Fibroblast of pulmonary artery (primary cell): ENCODE results near the gene TP53TG3D.
"Not testable (repeated sequence)": the region's sequence is repeated elsewhere in the genome, so short reads cannot be mapped to it uniquely, and the experiment has no call there.

Experiments used
- DNase-seq: peaks from one replicate; pipeline ENCODE4 v3.0.0-alpha.2; 2010; ENCODE audit warnings: low read depth
- H3K4me3 ChIP-seq: replicated peaks from 2 replicates; pipeline ENCODE4 v1.5.1; 2011; ENCODE audit warnings: low read depth, mild to moderate bottlenecking, control low read depth, low read length, moderate library complexity

Gene TP53TG3D, protein sequence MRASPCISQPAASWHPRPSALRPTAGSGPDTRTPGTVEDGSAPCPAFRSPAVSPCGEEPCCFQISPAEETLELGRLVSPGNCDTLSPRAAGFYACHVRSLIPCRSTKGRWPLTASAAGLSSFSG

DNA sequence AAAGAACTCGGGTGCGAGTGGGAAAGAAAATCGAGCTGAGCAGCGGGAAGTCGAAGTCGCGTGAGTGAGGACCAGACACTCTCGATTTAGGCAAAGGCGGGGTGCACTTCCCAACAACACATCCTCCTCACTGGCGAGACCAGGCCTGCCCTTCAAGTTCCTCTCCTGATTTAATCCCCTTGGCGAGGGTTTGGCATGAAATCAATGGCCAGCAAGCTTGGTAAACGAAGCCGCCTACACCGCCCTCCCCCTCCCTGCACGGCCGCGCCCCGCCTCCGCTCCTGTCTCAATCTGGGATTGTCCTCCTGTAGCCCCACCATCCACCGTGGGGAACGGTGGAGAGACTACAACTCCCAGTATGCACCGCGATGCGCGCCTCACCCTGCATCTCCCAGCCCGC lies at the start of gene TP53TG3D:
Gene TP53TG3D (plus strand): TSS at position 301 of the 400 bp plus-strand sequence. CDS start 68 bp downstream, at position 369.
- not testable (repeated sequence) for DNase-seq, H3K4me3 ChIP-seq

DNA sequence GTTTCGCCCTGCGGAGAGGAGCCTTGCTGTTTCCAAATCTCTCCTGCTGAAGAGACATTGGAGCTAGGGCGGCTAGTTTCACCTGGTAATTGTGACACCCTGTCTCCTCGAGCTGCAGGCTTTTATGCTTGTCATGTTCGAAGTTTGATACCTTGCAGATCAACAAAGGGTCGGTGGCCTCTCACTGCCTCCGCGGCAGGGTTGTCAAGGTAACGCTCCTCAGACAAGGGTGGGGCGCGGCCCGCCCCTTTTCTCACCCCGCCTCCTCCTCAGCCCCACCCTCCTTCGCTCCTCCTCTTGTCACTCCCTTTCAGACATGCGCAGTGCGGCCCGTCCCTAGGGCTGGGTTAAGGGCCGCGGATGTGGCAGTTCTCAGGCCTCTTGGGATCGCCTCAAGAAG lies 421 bp downstream of the TP53TG3D start:
- not testable (repeated sequence) for H3K4me3 ChIP-seq

DNA sequence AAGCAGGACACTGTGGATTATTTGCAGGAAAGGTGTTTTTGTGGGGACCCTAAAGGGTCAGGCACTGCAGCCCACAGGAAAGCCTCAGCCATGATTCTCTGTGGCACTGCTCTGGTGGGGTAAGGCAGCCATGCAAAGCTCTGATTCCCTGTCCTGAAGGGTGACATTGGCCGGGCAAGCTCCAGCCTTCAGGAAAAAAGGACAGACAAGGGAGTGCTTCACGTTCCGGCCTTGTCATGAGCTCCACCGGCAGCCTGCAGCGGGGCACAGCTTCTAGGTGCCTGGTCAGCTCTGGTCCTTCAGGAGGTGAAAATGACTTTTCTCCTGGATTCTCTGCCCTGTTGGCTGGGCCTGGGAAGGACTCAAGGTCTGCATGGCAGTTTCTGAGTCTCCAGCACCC lies 8.4 kb downstream of the TP53TG3D start:
- DNase-seq, H3K4me3 ChIP-seq: not testable (repeated sequence)

More for the DNA sequence above, 421 bp downstream of the TP53TG3D start:
- not testable (repeated sequence) for DNase-seq

DNA sequence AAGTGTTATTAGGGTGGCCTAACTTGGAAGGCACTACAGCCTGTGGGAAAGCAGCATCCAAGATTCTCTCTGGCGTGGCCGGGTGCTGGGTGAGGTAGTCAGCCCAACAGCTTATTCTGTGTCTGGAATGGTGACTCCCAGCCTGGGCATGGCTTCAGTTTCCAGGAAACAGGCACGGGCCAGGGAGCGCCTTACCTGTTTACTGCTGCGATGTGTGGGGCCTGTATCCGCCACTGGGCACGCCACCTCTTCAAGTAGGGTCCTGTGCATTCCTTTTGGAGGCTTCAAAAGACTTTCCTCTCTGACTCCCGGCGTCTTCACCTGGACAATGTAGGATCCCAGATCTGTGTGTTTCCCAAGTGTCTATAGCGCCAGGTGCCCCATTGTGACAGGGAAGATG lies 10.5 kb downstream of the TP53TG3D start:
- not testable (repeated sequence) for H3K4me3 ChIP-seq, DNase-seq

DNA sequence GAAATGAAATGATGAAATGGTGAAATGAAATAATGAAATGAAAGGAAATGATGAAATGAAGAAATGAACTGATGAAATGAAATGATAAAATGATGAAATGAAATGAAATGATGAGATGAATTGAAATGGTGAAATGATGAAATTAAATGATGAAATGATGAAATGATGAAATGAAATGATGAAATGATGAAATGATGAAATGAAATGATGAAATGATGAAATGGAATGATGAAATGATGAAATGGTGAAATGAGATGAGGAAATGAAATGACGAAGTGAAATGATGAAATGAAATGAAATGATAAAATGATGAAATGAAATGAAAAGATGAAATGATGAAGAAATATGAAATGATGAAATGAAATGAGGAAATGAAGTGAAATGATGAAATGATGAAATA lies 28.8 kb downstream of the TP53TG3D start:
- DNase-seq, H3K4me3 ChIP-seq: not testable (repeated sequence)

DNA sequence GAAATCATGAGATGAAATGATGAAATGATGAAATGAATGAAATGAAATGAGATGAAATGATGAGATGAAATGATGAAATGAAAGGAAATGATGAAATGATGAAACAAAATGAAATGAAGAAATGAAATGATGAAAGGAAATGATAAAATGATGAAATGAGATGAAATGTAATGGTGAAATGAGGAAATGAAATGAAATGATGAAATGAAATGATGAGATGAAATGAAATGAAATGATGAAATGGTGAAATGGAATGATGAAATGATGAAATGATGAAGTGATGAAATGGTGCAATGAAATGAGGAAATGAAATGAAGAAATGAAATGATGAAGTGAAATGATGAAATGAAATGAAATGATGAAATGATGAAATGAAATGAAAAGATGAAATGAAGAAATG lies 29.9 kb downstream of the TP53TG3D start:
- DNase-seq, H3K4me3 ChIP-seq: not testable (repeated sequence)

DNA sequence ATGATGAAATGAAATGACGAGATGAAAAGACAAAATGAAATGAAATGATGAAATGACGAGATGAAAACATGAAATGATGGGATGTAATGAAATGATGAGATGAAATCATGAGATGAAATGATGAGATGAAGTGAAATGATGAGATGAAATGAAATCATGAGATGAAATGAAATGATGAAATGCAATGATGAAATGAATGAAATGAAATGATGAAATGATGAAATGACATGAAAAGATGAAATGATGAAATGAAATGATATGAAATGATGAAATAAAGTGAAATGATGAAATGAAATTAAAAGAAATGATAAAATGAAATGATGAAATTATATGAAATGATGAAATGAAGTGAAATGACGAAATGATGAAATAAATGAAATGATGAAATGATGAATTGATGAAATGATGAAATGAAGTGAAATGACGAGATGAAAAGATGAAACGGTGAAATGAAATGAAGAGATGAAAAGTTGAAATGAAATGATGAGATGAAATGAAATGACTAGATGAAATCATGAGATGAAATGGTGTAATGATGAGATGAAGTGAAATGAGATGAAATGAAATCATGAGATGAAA lies 30.9 kb downstream of the TP53TG3D start:
- not testable (repeated sequence) for DNase-seq, H3K4me3 ChIP-seq

DNA sequence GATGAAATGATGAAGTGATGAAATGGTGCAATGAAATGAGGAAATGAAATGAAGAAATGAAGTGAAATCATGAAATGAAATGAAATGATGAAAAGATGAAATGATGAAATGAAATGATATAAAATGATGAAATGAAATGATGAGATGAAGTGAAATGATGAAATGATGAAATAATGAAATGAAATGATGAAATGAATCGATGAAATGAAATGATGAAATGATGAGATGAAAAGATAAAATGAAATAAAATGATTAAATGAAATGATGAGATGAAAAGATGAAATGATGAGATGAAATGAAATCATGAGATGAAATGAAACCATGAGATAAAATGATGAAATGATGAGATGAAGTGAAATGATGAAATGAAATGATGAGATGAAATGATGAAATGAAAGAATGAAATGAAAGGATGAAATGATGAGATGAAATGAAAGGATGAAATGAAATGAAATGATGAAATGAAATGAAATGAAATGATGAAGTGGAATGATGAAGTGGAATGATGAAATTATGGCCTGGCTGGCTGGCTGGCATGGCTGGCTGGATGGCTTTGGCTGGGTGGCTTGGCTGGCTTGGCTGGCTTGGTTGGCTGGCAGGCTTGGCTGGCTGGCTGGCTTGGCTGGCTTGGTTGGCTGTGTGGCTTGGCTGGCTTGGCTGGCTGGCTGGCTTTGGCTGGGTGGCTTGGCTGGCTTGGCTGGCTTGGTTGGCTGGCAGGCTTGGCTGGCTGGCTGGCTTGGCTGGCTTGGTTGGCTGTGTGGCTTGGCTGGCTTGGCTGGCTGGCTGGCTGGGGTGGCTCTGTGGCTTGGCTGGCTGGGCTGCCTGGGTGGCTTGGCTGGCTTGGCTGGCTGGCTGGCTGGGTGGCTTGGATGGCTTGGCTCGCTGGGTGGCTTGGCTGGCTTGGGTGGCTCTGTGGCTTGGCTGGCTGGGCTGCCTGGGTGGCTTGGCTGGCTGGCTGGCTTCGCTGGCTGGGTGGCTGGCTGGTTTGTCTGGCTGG lies 32.0 kb downstream of the TP53TG3D start:
- not testable (repeated sequence) for H3K4me3 ChIP-seq, DNase-seq

DNA sequence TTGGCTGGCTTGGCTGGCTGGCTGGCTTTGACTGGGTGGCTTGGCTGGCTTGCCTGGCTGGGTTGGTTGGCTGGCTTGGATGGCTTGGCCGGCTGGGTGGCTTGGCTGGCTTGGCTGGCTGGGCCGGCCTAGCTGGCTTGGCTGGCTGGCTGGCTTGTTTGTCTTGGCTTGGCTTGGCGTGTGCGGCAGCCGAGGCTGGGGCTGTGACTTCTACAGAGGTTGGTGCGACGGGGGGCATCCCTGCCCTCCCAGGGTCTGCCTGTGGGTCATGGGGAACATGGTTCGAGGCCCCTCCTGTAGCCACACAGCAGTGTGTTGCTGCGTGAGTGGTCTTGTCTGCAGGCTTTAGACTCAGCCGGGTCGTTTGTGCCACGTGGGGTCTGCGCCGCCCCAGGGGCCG lies 33.1 kb downstream of the TP53TG3D start:
- not testable (repeated sequence) for DNase-seq, H3K4me3 ChIP-seq

DNA sequence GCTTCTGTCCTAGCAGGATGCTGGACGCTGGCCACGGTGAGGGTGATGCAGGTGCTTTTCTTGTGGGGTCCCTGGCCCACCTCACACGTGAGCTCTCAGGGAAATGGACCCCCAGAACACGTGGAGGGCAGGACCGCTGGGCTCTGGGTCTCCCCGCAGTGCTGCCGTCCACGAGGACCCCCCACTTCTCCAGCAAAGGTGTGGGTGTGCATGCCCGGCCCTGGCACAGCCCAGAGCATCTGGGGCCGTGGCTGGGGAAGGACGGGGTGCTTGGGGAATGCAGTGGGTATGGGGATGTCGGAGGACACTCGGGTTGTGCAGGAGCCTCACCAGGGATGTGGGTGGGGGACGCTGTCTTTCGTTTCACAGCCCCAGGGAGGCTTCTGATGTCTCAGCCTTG lies 34.7 kb downstream of the TP53TG3D start:
- H3K4me3 ChIP-seq = not testable (repeated sequence)

DNA sequence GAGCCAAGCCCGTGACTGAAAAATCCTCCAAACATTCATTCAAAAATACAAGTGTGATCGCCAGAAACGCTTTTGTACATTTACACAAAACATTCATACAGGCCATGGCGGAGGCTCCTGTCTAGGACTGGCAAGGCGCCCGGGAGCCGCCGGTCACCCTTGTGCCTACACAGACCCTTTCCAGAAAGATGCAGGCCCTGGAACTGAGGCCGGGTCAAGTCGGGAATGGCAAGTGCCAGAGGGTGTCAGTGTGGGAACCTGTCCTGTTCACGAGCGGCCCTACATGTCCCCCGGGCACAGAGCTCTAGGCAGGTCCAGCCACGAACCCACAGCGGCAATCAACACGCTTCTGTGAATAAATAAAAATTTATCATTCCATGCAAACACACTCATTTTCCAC lies 36.1 kb downstream of the TP53TG3D start:
- H3K4me3 ChIP-seq = not testable (repeated sequence)

More for the DNA sequence above, 34.7 kb downstream of the TP53TG3D start:
- not testable (repeated sequence) for DNase-seq

DNA sequence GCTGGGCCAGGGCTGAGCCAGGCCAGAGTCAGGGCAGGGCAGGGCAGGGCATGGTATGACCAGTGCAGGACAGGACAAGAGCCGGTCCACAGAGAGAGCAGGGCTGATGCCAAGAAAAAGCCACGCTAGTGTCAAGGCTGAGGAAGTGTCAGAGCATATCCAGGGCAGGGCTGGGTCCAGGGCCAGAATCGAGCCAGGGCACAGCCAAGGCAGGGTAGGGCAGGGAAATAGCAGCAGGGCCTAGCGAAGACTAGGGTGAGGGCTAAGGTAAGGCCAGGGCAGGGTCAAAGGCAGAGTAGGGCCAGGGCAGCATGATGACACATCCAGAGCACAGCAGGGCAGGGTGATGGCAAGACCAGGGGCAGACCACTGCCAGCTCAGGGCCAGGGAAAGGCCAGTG lies 49.7 kb downstream of the TP53TG3D start:
- DNase-seq, H3K4me3 ChIP-seq: not testable (repeated sequence)

More for the DNA sequence above, 36.1 kb downstream of the TP53TG3D start:
- not testable (repeated sequence) for DNase-seq
